Left ventricle myocardium inferior (tissue), 1 donor: ENCODE measurements around the gene TXNDC2. TPM values are rescaled to one million over a fixed set of nuclear protein-coding genes. Genes with fewer than 3 reads are reported as not detected.

Experiments
- DNase-seq: peaks from one replicate; pipeline ENCODE4 v3.0.0-alpha.2; 2020
- H3K27ac ChIP-seq: fragments of 200-600 bp; replicated peaks from 2 replicates; pipeline ENCODE4 v1.8.0; 2021
- H3K27me3 ChIP-seq: fragments of 200-600 bp; 2 replicates; pipeline ENCODE4 v1.8.0; 2021; ENCODE audit warnings: low read depth
- H3K36me3 ChIP-seq: fragments of 200-600 bp; 2 replicates; pipeline ENCODE4 v1.8.0; 2021
- H3K4me1 ChIP-seq: fragments of 200-600 bp; 2 replicates; pipeline ENCODE4 v1.8.0; 2021
- H3K4me3 ChIP-seq: fragments of 200-600 bp; 2 replicates; pipeline ENCODE4 v1.8.0; 2021; ENCODE audit warnings: mild to moderate bottlenecking, moderate library complexity
- H3K9me3 ChIP-seq: fragments of 200-600 bp; replicated peaks from 2 replicates; pipeline ENCODE4 v1.8.0; 2021
- intact Hi-C: fragments of 100-400 bp; cut with micrococcal nuclease; formaldehyde crosslinking; loops from one replicate; pipeline ENCODE4 v1.11.0; 2022
- total RNA-seq: library from RNA; stranded (reverse); fragmentation: NEBNext Ultra II Directional; extraction: Animal tissue kit (Norgen Biotek cat#: 25700); gene quantifications from one replicate; pipeline ENCODE4 v1.2.1, GENCODE V29; 2021
- TF ChIP-seq, protein P1 (sequence below): fragments of 200-600 bp; IDR thresholded peaks from 2 replicates; pipeline ENCODE4 v1.8.0; 2021; ENCODE audit warnings: antibody characterized with exemption, mild to moderate bottlenecking, borderline replicate concordance
- donor health status: DM: no; HTN: yes; CAD: no; lungs with severe emphysema.

The TXNDC2 gene
- total RNA-seq, 1 donor from 2014 or later, result not detected

GRCh38 chr18:9878095-9878494, 7.7 kb upstream of the TXNDC2 start:
- TF ChIP-seq, protein P1, sequence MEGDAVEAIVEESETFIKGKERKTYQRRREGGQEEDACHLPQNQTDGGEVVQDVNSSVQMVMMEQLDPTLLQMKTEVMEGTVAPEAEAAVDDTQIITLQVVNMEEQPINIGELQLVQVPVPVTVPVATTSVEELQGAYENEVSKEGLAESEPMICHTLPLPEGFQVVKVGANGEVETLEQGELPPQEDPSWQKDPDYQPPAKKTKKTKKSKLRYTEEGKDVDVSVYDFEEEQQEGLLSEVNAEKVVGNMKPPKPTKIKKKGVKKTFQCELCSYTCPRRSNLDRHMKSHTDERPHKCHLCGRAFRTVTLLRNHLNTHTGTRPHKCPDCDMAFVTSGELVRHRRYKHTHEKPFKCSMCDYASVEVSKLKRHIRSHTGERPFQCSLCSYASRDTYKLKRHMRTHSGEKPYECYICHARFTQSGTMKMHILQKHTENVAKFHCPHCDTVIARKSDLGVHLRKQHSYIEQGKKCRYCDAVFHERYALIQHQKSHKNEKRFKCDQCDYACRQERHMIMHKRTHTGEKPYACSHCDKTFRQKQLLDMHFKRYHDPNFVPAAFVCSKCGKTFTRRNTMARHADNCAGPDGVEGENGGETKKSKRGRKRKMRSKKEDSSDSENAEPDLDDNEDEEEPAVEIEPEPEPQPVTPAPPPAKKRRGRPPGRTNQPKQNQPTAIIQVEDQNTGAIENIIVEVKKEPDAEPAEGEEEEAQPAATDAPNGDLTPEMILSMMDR, result no peak
- H3K9me3 ChIP-seq, result no peaks in the 10 kb centered on the region
- intact Hi-C loops, result no loop called here
- H3K27me3 ChIP-seq, result no peaks in the 10 kb centered on the region
- DNase-seq, result no peak
- H3K4me1 ChIP-seq, result peaks cover 13% of the 10 kb centered on the region
- no peaks in the 10 kb centered on the region for H3K36me3 ChIP-seq
- H3K27ac ChIP-seq, result no peak overlapping the region
- H3K4me3 ChIP-seq, result no peak overlapping the region

DNA sequence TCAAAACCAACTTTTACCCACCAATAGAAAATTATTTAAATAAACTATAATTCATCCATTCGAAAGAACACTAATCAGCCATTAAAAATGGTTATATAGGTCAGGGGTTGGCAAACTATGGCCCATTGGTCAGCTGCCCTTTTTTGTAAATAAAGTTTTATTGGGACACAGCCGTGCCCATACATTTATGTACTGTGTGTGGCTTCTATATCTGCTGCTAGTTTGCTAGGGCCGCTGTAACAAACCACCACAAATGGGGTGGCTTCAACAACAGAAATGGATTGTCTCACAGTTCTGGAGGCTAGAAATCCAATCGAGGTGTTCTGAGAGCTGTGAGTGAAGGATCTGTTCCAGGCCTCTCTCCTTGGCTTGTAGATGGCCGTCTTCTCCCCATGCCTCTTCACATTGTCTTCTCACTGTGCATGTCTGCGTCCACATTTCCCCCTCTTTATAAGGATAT, 7.0 kb upstream of the TXNDC2 start:
- no peak for DNase-seq
- H3K27me3 ChIP-seq, result no peaks in the 10 kb centered on the region
- no peaks in the 10 kb centered on the region for H3K36me3 ChIP-seq
- TF ChIP-seq, protein P1, result no peak
- H3K4me1 ChIP-seq, result peaks cover 13% of the 10 kb centered on the region
- H3K9me3 ChIP-seq, result no peaks in the 10 kb centered on the region
- no peak overlapping the region for H3K27ac ChIP-seq
- no peak overlapping the region for H3K4me3 ChIP-seq
- intact Hi-C loops, result no loop called here

DNA sequence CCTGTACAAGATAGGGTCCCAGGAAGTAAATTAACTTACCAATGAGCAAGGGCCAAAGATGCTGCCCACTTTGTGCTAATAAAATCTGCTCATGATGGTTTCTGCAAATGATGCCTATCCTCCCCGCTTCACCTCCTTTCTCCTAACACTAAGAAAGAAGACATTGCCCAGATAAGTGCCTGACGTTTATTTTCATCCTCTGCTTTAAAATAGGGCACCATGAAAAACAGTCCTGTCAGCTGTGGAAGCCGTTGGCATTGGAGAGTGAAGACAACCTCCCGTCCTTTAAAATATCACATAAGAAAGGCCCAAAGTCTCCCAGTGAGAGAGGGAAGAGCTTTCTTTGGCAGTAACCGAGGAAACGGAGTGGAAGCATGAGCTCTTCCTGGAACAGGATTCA, 1.7 kb upstream of the TXNDC2 start:
- H3K27ac ChIP-seq, result no peak overlapping the region
- H3K4me1 ChIP-seq, result no peaks in the 10 kb centered on the region
- H3K9me3 ChIP-seq, result no peaks in the 10 kb centered on the region
- intact Hi-C loops, result no loop called here
- no peak overlapping the region for H3K4me3 ChIP-seq
- TF ChIP-seq, protein P1, result no peak
- H3K36me3 ChIP-seq, result no peaks in the 10 kb centered on the region
- no peaks in the 10 kb centered on the region for H3K27me3 ChIP-seq
- no peak for DNase-seq

DNA sequence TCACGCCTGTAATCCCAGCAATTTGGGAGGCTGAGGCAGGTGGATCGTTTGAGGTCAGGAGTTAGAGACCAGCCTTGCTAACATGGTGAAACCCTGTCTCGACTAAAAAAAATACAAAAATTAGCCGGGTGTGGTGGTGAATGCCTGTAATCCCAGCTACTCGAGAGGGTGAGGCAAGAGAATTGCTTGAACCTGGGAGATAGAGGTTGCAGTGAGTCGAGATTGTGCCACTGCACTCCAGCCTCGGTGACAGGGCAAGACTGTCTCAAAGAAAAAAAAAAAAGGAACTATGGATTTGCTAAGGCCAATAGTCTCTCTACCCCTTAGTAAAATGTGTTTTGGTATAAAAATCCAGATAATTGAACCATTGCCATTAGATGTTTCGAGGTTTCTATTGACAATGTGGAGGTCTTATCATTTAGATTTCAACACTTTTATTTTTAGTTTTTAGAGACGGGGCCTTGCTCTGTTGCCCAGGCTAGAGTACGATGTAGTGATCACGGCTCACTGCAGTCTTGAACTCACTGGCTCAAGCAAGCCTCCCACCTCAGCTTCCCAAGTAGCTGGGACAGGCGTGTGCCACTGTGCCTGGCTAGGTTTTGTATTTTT, 1.1 kb upstream of the TXNDC2 start:
- intact Hi-C loops, result no loop called here
- no peaks in the 10 kb centered on the region for H3K4me1 ChIP-seq
- no peak overlapping the region for H3K27ac ChIP-seq
- DNase-seq, result no peak
- H3K9me3 ChIP-seq, result no peaks in the 10 kb centered on the region
- no peak overlapping the region for H3K4me3 ChIP-seq
- no peaks in the 10 kb centered on the region for H3K27me3 ChIP-seq
- TF ChIP-seq, protein P1, result no peak
- H3K36me3 ChIP-seq, result no peaks in the 10 kb centered on the region

DNA sequence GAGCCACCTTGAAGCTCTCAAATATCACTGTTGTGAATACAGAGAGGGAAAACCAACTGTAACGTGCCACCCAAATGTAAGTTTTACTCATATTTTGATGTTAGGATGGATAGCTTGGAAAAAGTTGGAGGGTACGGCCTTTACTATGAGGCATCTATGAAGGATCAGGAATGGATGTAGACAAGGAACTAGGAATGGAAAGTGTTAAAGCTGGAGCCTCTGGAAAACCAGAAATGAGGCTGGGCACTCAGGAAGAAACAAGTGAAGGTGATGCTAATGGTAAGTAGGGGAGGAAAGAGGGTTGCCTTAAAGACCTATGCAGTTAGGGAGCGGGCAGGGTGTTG, 204 bp downstream of the TXNDC2 start:
- Histone ChIP-seq H3K36me3 (no peaks in the 10 kb centered on the region), H3K4me3 (no peak overlapping the region), H3K9me3 (no peaks in the 10 kb centered on the region), H3K27me3 (no peaks in the 10 kb centered on the region), H3K27ac (no peak overlapping the region), H3K4me1 (peaks cover 6% of the 10 kb centered on the region)
- intact Hi-C loops, result no loop called here
- TF ChIP-seq, protein P1, result no peak
- no peak for DNase-seq
